DMS53 (cell line): ENCODE data around the gene RABEP2.
"Not testable (repeated sequence)": the region's sequence is repeated elsewhere in the genome, so short reads cannot be mapped to it uniquely, and the experiment has no call there.

Source experiments
- DNase-seq: peaks from one replicate; lab custom pipeline; 2025; lab: John Stamatoyannopoulos, UW

Gene RABEP2

GRCh38 chr16:28924762-28925385, at the start of gene RABEP2:
RABEP2 (minus strand) TSS chr16:28925238; CDS start chr16:28925163, 75 bp downstream.
- peak; percentile 97 for DNase-seq

- DNase-seq: peak; percentile 96
Observed at GRCh38 chr16:28974437-28975157, 49.6 kb upstream of the RABEP2 start, which contains the start of gene SPNS1. SPNS1 (plus strand) TSS chr16:28974778; CDS start chr16:28975152, 374 bp downstream.

- DNase-seq: peak; percentile 78
Observed at GRCh38 chr16:28974007-28974436, 49.0 kb upstream of the RABEP2 start.

- not testable (repeated sequence) for DNase-seq
Observed at GRCh38 chr16:28969696-28970095, 44.7 kb upstream of the RABEP2 start.

- no peak for DNase-seq
Observed at GRCh38 chr16:28967156-28967555, 42.1 kb upstream of the RABEP2 start.

GRCh38 chr16:28964496-28964895, 39.5 kb upstream of the RABEP2 start:
- no peak for DNase-seq

- DNase-seq: no peak
Observed at GRCh38 chr16:28964072-28964471, 39.0 kb upstream of the RABEP2 start.

GRCh38 chr16:28958836-28959235, 33.8 kb upstream of the RABEP2 start:
- DNase-seq: no peak

- DNase-seq: no peak
Observed at GRCh38 chr16:28958216-28958615, 33.2 kb upstream of the RABEP2 start.

- DNase-seq: no peak
Observed at GRCh38 chr16:28951410-28951943, 26.4 kb upstream of the RABEP2 start.

GRCh38 chr16:28950648-28951409, 25.8 kb upstream of the RABEP2 start, which contains the start of gene NFATC2IP:
NFATC2IP (plus strand) TSS chr16:28950937; CDS start chr16:28951012, 75 bp downstream.
- DNase-seq: peak; percentile 99

- no peak for DNase-seq
Observed at GRCh38 chr16:28946681-28947080, 21.6 kb upstream of the RABEP2 start.

GRCh38 chr16:28943281-28943680, 18.2 kb upstream of the RABEP2 start:
- DNase-seq: no peak

- not testable (repeated sequence) for DNase-seq
Observed at GRCh38 chr16:28939825-28940224, 14.8 kb upstream of the RABEP2 start.

- DNase-seq: no peak
Observed at GRCh38 chr16:28938721-28939120, 13.7 kb upstream of the RABEP2 start.

- DNase-seq: no peak
Observed at GRCh38 chr16:28937222-28937876, 12.3 kb upstream of the RABEP2 start.

GRCh38 chr16:28936784-28937155, 11.7 kb upstream of the RABEP2 start:
- no peak for DNase-seq

- DNase-seq: peak; percentile 52
Observed at GRCh38 chr16:28935924-28936783, 11.1 kb upstream of the RABEP2 start.

- no peak for DNase-seq
Observed at GRCh38 chr16:28935346-28935745, 10.3 kb upstream of the RABEP2 start.

GRCh38 chr16:28933171-28933570, 8.1 kb upstream of the RABEP2 start:
- peak; percentile 22 for DNase-seq
